ENCODE results near the gene ASB2. TPM values are rescaled to one million over a fixed set of nuclear protein-coding genes. Genes with fewer than 3 reads are reported as not detected.

The ASB2 gene
- total and polyA plus RNA-seq, 2 of the 4 experiments (the other 2 are of a cell fraction): 0.54 to 0.77 TPM

DNA sequence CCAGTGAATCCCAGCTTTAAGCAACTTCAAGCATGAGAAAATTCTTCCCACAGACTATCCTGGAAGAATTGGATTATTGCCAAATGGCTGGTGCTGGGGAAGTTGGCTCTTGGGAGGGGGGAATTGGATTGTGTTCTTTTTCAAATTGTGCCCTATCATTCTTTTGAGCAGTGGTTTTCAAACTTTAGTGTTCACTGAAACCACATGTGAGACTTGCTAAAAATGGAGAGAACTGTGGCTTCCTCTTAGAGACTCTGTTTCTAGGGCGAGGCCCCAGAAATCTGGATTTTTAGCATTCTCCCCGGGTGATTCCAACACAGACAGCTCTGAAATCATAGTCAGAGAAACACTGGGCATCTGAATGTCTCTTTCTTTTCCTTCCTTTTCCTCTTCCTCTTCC, 35.4 kb upstream of the ASB2 start:
- Histone ChIP-seq H4K91ac (ENCODE audit: insufficient read depth, low read depth, low read length) (no peak overlapping the region), H3K27me3 (ENCODE audit: control insufficient read depth, insufficient read depth, low read length) (peaks cover 41% of the 10 kb centered on the region; the same call in 1 of the 2 replicates), H4K20me1 (ENCODE audit: insufficient read depth, low read length) (no peaks in the 10 kb centered on the region), H2AFZ (replicated peaks; ENCODE audit: low read length, poor library complexity) (no peak overlapping the region), H2AK5ac (ENCODE audit: low read depth, low read length) (no peak overlapping the region), H3K4me1 (ENCODE audit: control insufficient read depth, insufficient read depth, low read length) (no peaks in the 10 kb centered on the region), H3K14ac (replicated peaks; ENCODE audit: low read depth, low read length) (no peak overlapping the region), H3K36me3 (ENCODE audit: control insufficient read depth, insufficient read depth, low read length) (no peaks in the 10 kb centered on the region), H3K27ac (ENCODE audit: insufficient read depth, low read length) (no peak overlapping the region), H3K56ac (ENCODE audit: extremely low read depth, insufficient read depth, low read length) (no peak overlapping the region), H3K18ac (ENCODE audit: low read depth, low read length) (no peak overlapping the region), H3K9me1 (ENCODE audit: insufficient read depth, low read length) (no peaks in the 10 kb centered on the region), H2BK15ac (ENCODE audit: low read depth, low read length) (no peak overlapping the region), H3K4ac (ENCODE audit: low read depth, low read length) (no peak overlapping the region), H2AK9ac (replicated peaks; ENCODE audit: low read depth, low read length, poor library complexity) (no peak overlapping the region), H3K9me3 (ENCODE audit: control insufficient read depth, insufficient read depth, low read length) (no peaks in the 10 kb centered on the region), H2BK5ac (ENCODE audit: low read depth, low read length, poor library complexity, severe bottlenecking) (no peak overlapping the region), H3K79me1 (ENCODE audit: low read depth in 1 of 2, low read length in 2 of 2) (no peaks in the 10 kb centered on the region), H3K23ac (ENCODE audit: low read depth, low read length) (no peak overlapping the region), H4K5ac (ENCODE audit: low read depth, low read length) (no peak overlapping the region), H3K4me2 (ENCODE audit: low read depth, low read length) (no peak overlapping the region), H3K4me3 (ENCODE audit: insufficient read depth, low read depth, low read length) (no peak overlapping the region), H4K8ac (ENCODE audit: low read depth in 2 of 2, low read length in 2 of 2) (no peak overlapping the region), H3K9ac (ENCODE audit: low read depth, low read length) (no peak overlapping the region), H2BK20ac (ENCODE audit: low read depth, low read length) (no peak overlapping the region), H2BK120ac (ENCODE audit: low read depth, low read length) (no peak overlapping the region)
- in situ Hi-C loops (cut with MboI; ENCODE audit: low sequenced_read_pairs) (no loop called here), dilution Hi-C loops (cut with HindIII; ENCODE audit: low sequenced_read_pairs, unreplicated experiment) (no loop called here), intact Hi-C loops (cut with micrococcal nuclease) (no loop called here)
- no peak for ATAC-seq (ENCODE audit: low read depth)
- TF ChIP-seq RAD21 (IDR thresholded peaks at IDR 0.05; ENCODE audit: low read length) (no peak), FOS (IDR thresholded peaks at IDR 0.05; ENCODE audit: low read depth, low read length) (no peak), CHD1 (IDR thresholded peaks at IDR 0.05; ENCODE audit: low read depth, low read length) (no peak)
- POLR2A ChIA-PET (ENCODE audit: unreplicated experiment): interaction anchor here (1.0 kb wide), 1 partner anchor 118 kb away, joined by 12 read pairs; the partner anchor contains the start of gene IFI27L2
- DNase-seq: no peak
- 80% methylated on average over 1 of the region's 2 CpGs; no CpG with 5 or more reads in 1 of the 2 experiments for WGBS, 2 experiments (ENCODE audit: extremely low coverage in 2 of 2, insufficient read length in 1 of 2)
- CTCF ChIA-PET: no interaction called here
- no TSS peak for BruUV-seq (replicated peaks)

Data from IMR-90 (cell line).